GM19351 (cell line): Measurements from ENCODE around the gene USH2A.

Source experiments
- ATAC-seq: cut with Tn5 transposase; IDR thresholded peaks from one replicate; pipeline ENCODE4 v1.9.1; 2021; ENCODE audit warnings: mild to moderate bottlenecking, moderate library complexity; ENCODE audit not compliant: unreplicated experiment

Gene USH2A

DNA sequence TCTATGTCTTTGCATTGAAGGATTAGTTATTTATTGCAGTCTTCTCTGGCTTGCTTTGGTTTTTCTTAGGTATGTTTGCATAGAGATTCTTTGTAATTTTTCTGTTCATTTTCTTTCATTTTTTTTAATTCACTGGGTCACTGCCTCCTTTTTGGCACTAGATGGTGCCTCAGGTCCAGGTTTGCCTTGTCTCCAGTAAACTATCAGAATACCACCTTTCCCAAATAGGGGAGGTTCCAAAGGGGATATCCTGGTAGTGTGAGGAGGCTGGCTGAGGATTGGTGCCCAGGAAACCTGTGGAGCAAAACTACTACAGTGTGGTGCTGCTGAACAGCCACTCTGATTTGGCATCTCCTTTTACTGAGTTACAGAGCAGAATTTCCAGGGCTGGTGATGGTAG lies 599.0 kb downstream of the USH2A start:
- no peak for ATAC-seq

DNA sequence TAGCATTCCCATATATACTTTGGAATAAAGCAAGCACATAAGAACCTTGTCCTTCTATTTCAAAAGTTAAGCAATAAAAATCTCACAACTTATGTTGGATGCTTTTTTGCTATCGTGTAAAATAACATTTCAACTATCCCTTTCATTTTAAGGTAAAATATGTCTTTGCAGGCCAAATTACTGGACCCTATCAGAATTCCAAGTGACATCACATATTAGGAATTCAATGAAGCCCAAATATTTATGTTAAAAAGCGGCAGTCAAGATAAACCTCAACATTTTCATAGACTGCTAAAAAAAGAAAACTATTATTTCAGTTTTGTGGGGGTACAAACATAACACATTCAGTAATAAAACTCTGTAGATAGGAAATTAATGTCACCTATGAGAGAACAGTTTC lies 604.1 kb downstream of the USH2A start:
- no peak for ATAC-seq

DNA sequence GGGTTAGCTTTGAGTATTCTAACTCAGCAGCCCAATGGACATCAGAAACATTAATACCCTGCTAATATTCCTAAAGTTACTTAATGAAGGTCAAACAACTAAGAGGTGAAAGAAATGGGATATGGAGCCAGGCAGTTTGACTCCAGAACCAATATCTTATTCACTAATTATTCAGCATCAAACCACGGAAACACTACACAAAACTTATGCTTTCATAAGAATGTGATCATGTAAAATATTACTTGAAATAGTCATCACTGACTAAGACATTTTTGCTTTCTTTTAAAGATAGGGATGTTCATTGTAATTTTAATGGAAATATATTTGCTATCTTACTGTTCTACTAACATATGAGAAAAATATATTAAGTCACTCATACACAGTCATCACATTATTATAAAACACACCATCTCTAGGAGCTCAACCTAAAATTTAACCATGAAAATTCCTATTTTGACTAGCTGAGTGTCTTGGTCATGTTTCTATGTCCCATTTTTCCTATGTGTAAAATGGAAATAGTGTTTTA lies 615.3 kb downstream of the USH2A start:
- ATAC-seq: no peak

DNA sequence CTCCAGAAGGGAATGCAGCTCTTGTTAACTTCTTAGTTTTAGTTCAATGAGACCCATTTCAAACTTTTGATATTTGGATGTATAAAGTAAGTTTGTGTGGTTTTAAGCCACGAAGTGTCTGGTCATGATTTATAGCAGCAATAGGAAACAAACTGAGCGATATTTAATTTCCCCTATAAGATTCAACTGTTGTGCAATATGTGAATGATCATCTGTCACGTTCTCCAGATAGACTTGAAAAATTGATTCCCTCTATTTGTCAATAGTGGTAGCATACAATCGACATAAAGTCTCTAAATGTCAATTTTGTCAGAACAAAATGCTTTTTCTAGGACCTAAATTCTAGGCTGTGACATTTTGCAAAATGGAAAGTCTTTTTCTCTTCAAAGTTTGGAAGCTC lies 616.0 kb downstream of the USH2A start:
- no peak for ATAC-seq

DNA sequence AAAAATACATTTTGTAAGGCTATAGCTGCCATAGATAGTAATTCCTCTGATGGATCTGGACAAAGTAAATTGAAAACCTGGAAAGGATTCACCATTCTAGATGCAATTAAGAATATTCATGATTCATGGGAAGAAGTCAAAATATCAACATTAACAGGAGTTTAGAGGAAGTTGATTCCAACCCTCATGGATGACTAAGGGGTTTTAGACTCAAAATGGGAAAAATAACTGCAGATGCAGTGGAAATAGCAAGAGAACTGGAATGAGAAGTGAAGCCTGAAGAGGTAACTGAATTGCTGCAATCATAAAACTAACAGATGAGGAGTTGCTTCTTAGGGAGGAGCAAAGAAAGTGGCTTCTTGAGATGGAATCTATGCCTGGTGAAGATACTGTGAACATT lies 625.4 kb downstream of the USH2A start:
- ATAC-seq: no peak

DNA sequence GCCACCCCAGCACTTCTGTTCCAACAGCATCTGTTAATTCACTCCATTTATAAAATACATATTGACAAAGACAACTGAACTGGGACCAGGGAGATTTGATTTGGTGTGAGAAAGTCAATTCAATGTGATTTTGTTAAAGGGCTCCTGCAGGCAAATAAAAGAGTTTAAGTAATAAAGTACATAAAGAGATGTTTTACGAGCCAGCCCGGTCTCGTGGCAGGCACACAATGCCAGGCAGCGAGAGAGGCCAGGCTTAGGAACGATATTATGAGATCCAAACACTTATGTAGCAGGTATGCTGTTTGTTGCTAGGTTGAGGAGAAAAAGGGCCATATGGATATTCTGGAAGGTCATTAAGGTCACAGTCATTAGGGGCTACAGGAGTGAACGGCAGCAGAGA lies 629.1 kb downstream of the USH2A start:
- ATAC-seq: no peak

DNA sequence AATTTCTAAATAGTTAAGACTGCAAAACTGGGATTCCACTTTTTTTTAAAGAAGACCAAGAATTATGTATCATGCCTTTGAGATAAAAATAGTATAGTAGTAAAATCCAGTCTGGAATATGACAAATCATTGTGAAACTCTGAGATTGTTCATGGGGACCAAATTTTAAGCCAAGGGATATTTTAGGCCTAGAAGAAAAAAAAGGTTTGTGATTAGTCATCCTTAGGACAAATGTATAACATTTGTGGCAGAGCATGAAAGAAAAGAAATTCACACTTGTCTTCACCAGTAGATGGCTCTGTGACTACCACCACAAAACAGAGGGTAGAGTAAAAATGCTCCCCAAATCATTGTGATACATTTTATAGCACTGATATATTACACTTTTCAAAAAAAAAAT lies 630.1 kb downstream of the USH2A start:
- peak; percentile 60 for ATAC-seq

DNA sequence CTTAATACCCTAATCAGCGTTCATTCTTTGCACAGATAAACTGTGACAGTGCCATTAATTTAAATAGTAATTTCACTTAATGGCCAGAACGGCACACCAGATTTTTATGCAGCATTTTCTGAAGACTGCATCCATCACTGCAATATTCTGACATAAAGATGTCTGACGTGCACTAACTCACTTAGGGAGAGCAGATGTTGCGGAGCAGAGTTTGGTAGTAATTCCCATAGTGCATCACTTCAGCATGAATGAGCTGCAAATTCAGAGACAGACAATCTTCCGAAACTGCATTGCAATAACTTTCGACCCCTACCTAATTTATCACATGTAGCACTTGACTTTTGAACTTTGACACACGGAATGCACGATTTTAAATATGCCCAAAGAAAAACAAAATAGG lies 630.8 kb downstream of the USH2A start:
- no peak for ATAC-seq

DNA sequence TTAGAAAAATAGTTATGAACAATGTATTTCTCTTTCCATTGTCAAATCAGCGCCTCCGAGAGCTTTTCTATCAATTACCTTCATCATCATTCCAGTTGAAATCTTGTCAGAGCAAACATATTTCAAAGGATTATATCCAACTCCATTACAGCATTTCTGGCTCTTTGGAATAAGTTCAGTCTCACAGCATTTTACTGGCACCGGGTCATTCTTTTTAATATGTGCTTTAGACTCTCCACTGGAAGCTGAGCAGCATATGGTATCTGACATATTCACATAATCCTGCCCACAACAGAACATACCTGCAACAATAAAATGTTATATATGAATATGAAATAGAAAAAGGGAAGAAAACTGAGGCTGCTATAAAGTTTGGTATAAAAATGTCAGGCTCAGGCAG lies 633.3 kb downstream of the USH2A start:
- no peak for ATAC-seq

DNA sequence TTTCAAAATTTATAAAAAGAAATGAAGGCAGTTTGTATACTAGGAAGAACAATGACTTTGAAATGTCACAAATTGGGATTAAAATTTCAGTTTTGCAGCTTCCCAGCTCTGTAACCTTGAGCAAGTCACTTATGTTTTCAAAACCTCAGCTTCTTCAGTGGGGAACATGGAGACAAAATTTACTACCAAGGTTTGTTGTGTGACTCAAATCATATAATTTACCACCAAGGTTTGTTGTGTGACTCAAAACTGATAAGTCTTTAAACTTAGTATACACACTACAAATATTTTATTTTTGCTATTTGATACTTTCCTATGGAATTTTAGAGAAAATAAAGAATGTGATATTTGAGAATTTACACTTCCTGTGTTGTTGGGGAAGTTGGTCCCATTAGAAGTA lies 636.3 kb downstream of the USH2A start:
- no peak for ATAC-seq

DNA sequence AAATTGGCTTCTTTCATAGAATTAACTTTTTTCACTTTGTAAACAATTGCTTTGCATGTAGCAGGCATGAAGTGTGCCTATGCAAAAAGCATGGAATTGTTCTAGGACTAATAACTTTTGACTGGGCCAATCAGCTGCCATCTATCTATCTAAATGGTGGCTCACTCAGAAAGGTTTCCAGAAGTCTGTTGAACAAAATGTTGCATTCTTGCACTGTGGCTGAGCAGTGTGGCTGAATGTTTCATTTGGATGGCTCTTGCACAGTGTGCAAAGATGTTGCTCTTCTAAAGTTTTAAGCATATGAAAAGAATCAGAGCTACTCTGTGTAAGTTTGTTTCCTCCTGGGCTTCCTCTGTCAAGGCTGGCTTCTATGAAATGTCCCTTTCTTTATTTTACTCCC lies 642.6 kb downstream of the USH2A start:
- ATAC-seq: no peak

DNA sequence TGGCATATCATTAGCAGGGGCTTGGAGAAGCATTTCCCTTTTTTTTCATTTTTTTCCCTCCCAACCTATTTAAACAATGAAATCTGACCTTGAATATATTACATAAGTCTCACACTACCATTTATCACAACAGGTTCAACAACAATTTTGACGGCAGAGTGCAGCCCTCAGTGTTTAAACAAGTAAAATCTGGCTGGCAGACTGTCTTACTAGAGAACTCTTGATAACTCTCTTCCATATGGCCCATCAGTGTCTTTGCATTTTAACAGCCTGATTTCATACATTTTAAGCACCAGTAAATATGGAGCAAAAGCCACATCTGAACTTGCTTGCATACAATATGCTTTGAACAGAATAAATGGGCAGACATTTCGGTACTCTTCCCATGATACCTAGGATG lies 643.1 kb downstream of the USH2A start:
- no peak for ATAC-seq

DNA sequence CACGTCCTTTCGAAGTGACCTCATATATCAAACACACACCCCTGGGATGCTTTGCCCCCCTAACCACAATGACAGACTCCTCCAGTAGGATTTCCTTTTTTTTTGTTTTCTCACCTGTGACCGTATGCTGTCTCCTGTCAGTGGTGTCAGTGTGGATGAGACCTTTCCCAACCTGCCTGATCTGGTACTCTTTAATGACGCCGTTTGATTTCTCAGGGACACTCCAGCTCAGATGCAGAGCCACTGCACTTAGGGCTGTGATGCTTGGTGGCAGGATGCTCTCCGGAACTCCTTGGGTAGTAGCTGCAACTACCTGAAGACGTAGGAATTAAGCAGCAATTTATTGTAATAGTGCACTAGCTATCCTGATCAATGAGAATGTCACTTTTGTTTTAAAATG lies 643.5 kb downstream of the USH2A start:
- ATAC-seq: no peak

DNA sequence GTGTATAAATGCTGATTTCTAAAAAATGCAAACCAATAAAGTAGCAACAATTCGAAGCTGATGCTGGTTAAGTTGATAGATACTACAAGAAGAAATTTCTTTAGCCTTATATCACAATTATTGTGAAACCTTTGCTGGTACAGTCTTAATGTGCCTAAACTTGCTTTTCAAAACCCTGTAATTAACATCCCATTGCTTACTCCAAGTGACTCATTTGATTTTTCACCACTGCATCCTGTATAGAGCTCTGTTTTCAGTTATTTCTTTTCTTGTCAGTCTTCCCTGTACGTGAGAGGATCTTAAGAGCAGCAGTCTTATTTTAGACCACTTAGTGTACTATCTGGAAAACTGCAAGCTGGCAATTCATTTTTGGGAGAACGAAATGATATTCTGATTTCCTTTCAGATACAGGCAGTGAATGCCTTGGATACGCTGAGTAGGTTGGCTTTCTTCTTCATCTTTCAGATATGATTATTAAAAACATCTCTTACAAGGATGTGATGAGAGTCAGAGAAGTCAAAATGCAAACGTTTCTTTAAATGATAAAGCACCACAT lies 645.8 kb downstream of the USH2A start:
- ATAC-seq: no peak

DNA sequence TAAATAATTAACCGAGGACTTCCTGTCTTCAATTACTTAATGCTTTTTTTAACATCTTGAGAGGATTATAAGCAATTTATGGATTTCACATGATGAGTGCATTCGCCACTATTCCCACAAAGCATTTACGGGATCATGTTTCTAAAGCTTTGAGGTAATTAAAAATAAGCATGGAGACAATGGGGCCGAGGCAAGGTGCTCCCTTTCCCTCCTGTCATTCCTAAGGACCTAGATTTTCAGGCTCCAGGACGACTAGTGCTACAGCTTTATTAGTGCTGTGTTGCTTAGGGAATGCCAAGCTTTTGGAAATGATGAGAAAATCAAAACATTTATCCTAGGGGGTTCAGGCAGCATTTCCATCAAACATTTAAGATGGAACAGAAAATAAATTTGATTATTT lies 646.9 kb downstream of the USH2A start:
- ATAC-seq: no peak

DNA sequence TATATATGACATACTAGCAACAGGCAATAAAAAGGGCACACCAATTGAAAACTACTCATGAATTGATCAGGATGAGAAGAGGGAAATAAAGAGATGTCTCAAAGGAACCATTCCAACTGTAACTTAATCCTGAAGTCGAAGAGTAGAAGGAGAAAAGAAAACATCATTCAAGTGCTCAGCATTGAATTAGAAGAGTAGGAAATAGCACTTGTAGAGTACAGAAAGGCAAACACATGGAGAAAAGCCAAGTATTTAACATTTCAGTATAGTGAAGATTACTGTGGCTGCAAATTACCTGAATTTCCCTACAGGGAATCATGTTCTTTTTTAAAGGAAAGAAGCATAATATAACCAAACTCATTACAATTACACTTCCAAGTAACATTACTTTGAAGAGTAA lies 651.1 kb downstream of the USH2A start:
- no peak for ATAC-seq

DNA sequence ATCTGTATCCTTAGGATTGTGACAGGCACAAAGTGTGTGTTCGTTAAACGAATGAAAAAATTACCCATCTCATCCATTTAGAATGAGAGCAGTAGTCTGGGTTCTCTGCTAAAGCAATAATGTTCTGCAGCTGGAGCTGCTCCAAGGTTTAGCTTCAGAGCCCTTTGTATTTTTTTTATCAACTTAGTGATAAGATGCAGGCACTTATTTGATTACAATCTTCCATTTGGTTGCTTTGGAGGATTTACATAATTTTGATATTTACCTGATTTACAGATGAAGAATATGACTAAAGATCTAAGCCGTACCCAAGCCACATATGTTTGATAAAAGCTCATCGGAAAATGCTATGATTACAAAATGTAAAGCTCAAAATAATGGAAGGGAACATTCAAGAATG lies 654.9 kb downstream of the USH2A start:
- no peak for ATAC-seq

DNA sequence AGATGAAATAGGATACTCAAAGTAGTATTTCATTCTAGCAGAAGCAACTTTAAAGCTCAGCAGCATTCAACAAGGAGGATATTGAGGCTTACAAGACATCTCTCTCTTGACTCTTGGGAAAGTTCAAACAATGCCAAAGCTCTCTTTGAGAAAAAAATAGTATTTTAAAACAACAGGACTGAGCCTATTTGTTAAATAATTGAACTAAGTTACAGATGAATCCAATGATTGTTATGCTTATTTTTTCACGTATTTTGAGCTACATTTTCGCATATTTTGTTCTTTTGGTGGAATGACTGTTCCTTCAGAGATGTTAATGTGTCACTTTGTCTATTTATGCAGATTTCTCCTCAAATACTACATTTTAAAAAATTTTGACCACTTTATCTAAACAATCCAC lies 655.5 kb downstream of the USH2A start:
- no peak for ATAC-seq

DNA sequence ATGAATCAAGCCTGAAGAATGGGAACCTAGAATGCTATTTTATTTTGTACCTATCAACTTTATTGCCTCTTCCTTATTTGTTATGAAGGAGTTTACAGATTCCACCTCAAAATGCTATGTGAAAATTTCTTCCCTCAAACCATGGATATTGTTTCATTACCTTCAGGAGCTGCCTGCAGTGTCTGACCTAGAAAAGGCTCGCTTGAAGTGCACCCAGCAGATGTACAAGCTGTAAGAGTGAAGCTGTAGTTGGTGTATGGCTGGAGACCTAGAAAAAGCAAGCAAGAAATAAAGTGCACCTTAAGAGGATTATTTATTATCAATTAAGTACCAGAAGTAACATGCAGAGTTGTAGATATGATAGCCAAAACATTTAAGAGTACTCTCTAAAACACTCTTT lies 656.7 kb downstream of the USH2A start:
- no peak for ATAC-seq

DNA sequence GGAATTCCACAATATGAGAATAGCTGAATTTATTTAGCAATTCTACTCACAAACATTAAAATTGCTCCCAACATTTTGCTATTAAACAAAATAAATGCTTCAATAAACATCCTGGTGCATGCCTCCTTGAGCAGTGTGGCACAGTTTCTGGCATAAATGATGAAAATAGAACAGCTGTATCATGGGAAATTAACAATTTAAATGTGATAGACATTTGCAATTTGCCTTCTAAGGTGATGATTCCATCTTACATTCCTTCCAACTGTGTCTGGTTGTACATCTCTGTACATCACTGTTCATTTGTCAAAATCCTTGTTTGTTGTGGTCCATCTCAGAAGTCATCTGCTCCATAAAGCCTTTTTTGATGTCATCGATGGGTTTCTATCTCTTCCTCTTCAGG lies 657.4 kb downstream of the USH2A start:
- no peak for ATAC-seq

DNA sequence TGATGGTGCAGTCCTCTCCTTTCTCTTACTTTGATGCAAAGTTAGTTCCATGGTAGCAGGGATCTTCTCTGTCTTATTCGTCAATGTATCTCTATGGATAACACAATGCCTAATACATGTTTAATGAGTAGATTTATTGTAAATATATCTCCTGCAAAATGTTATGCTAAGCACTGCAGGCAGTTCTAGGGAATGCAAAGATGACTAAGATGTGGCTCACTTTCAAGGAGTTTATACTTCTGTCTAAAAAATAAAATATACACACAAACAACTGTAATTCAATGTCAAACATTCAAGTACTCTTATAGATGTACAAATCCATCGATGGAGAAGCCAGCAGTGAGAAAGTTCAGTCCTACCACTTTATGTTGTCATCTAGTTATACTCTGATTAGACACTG lies 661.8 kb downstream of the USH2A start:
- ATAC-seq: no peak

DNA sequence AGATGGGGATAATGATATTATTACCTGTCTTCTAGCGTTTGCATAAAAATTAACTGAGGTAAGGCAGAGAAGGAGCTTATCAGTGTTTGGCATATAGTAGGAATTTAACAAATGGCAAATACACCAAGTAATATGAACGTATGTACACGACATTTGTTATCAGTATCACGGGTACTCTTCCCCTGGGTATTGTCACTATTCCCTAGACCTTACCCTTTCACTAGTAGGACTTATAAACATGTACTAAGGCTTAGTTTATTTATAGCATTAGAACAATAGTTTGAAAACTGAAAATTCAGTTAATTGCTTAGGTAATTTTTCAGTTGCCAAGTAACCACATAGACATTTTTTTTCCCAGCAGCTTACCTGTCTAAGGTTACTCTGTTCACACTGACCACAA lies 669.1 kb downstream of the USH2A start:
- no peak for ATAC-seq

DNA sequence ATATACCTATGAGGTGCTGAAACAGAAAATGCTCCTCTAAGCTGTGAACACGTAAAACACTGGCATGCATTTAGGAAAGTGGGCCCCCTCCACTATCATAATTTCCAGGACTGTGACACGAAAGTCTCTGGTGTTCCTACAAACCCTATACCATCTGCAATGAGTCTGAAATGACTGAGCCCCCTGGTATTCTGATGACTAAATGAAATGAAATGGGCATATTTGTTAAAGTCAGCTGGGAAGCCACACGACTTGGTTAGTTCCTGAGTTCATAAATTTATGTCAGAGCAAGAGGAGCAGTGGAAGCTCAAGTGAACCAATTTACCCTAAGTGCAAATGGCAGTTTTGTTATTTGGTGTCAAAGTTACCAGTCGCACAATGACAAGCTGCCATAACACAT lies 673.8 kb downstream of the USH2A start:
- ATAC-seq: no peak

DNA sequence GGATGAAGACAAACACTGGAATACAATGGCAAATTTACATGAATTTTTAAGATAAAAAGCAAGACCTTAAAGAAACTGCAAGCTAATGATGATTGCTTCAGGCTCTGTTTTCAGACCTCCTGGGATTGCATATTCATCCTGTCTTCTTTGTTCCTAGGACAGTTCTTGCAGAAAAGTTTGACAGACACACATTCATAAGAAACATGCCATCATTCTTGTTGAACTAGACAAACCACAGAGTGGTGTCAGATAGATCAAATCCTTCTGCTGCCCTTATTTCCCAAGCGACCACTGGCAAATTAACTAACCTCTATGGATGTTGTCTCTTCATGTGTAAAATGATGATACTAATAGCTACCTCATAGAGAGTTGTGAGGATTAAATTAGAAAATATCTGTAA lies 674.8 kb downstream of the USH2A start:
- ATAC-seq: no peak
